Endothelial cell of umbilical vein (primary cell): ENCODE measurements around the gene HCN2. TPM values are rescaled to one million over a fixed set of nuclear protein-coding genes. Genes with fewer than 3 reads are reported as not detected.

ENCODE experiments used
- BruUV-seq: library from RNA; stranded (reverse); fragments of 400-500 nt; replicated peaks from 2 replicates; lab custom pipeline; 2021; lab: Mats Ljungman, UMichigan
- CTCF ChIA-PET: fragments of 300-600, 350-600 bp; sonication (Branson Sonifier 250); formaldehyde crosslinking; loops from one replicate; lab custom pipeline; 2021; ENCODE audit warnings: antibody characterized with exemption, inconsistent platforms; lab: Charles Lee
- POLR2A ChIA-PET: fragments of 300-600, 350-600 bp; sonication (Branson Sonifier 250); formaldehyde crosslinking; loops from one replicate; lab custom pipeline; 2021; ENCODE audit warnings: antibody characterized with exemption, inconsistent platforms; lab: Charles Lee
- DNase-seq: peaks from one replicate; pipeline ENCODE4 v3.0.0-alpha.2; 2011; ENCODE audit warnings: low read depth, low spot score
- FAIRE-seq: peaks from 2 replicates; lab custom pipeline; 2011; peaks lifted over from hg19 to GRCh38; lab: Jason Lieb, UNC
- H2AFZ ChIP-seq: 2 replicates; pipeline ENCODE4 v1.6.0; 2012; ENCODE audit warnings: low read depth, low read length, control low read depth, inconsistent platforms
- H3K27ac ChIP-seq: 2 replicates; pipeline ENCODE4 v1.5.1; 2011; ENCODE audit warnings: low read depth, mild to moderate bottlenecking, control low read depth, low read length, moderate library complexity; ENCODE audit not compliant: insufficient read depth
- H3K27me3 ChIP-seq, 2 experiments: 2 replicates each; pipeline versions ENCODE4 v1.6.0 to v1.6.1; 2011; ENCODE audit warnings: low read length in 2 of 2, mixed read lengths in 1 of 2; ENCODE audit not compliant: control insufficient read depth in 2 of 2, insufficient read depth in 2 of 2
- H3K36me3 ChIP-seq, 2 experiments: 2 replicates in 1 of 2; 3 replicates in 1 of 2; pipeline ENCODE4 v1.5.1; 2011; ENCODE audit warnings: low read length in 2 of 2, mild to moderate bottlenecking in 1 of 2, moderate library complexity in 1 of 2; ENCODE audit not compliant: control insufficient read depth in 2 of 2, insufficient read depth in 2 of 2; ENCODE audit errors: extremely low read depth in 1 of 2
- H3K4me1 ChIP-seq: 3 replicates; pipeline ENCODE4 v1.5.1; 2011; ENCODE audit warnings: mild to moderate bottlenecking, low read length; ENCODE audit not compliant: control insufficient read depth, insufficient read depth; ENCODE audit errors: extremely low read depth
- H3K4me2 ChIP-seq: 2 replicates; pipeline ENCODE4 v1.6.1; 2011; ENCODE audit warnings: low read length, control low read depth, mixed read lengths; ENCODE audit not compliant: insufficient read depth
- H3K4me3 ChIP-seq, 3 experiments: fragments of 200-600 bp in 1 of 3; sonication (generic), shearing (Covaris generic) in 1 of 3; replicated peaks in 1 of 3; 2 replicates each; pipeline ENCODE4 v1.5.1; 2011 to 2016; ENCODE audit warnings: control low read depth in 3 of 3, low read length in 3 of 3, mild to moderate bottlenecking in 2 of 3, inconsistent platforms in 1 of 3, low read depth in 1 of 3, moderate library complexity in 1 of 3; ENCODE audit not compliant: insufficient read depth in 1 of 3
- H3K79me2 ChIP-seq: 2 replicates; pipeline ENCODE4 v1.6.0; 2012; ENCODE audit warnings: low read length, inconsistent platforms; ENCODE audit not compliant: control insufficient read depth, insufficient read depth
- H3K9ac ChIP-seq: replicated peaks from 2 replicates; pipeline ENCODE3; 2011; ENCODE audit warnings: low read length, control low read depth; ENCODE audit not compliant: insufficient read depth; ENCODE audit errors: extremely low read depth
- H3K9me1 ChIP-seq: replicated peaks from 3 replicates; pipeline ENCODE4 v1.6.0; 2011; ENCODE audit warnings: mild to moderate bottlenecking, low read length; ENCODE audit not compliant: control insufficient read depth, insufficient read depth; ENCODE audit errors: extremely low read depth
- H3K9me3 ChIP-seq: replicated peaks from 2 replicates; pipeline ENCODE4 v1.5.1; 2012; ENCODE audit warnings: low read length, inconsistent platforms; ENCODE audit not compliant: control insufficient read depth, insufficient read depth
- H4K20me1 ChIP-seq: replicated peaks from 2 replicates; pipeline ENCODE3; 2011; ENCODE audit warnings: mild to moderate bottlenecking, low read length; ENCODE audit not compliant: control insufficient read depth, insufficient read depth; ENCODE audit errors: extremely low read depth
- EZH2 ChIP-seq: IDR thresholded peaks from 2 replicates; pipeline ENCODE4 v1.6.1; 2012; ENCODE audit warnings: borderline replicate concordance, low read depth, mild to moderate bottlenecking, moderate library complexity, low read length, inconsistent platforms; ENCODE audit not compliant: severe bottlenecking
- FOS ChIP-seq: IDR thresholded peaks from 2 replicates; pipeline ENCODE4 v1.6.1; 2011; ENCODE audit warnings: mild to moderate bottlenecking, low read length, moderate library complexity, borderline replicate concordance; ENCODE audit not compliant: insufficient read depth
- GATA2 ChIP-seq: IDR thresholded peaks from 2 replicates; pipeline ENCODE4 v1.7.0; 2011; ENCODE audit warnings: low read depth, mild to moderate bottlenecking, moderate library complexity, mixed read lengths, low read length; ENCODE audit not compliant: insufficient read length, insufficient read depth
- JUN ChIP-seq: IDR thresholded peaks from 2 replicates; pipeline ENCODE4 v1.6.1; 2011; ENCODE audit warnings: borderline replicate concordance, low read depth; ENCODE audit not compliant: insufficient read length, insufficient read depth
- MYC ChIP-seq: IDR thresholded peaks from one replicate; pipeline ENCODE4 v1.6.1; 2011; ENCODE audit warnings: mild to moderate bottlenecking, low read depth, low read length
- POLR2A ChIP-seq: IDR thresholded peaks from 2 replicates; pipeline ENCODE4 v1.6.1; 2012; ENCODE audit warnings: low read depth, mild to moderate bottlenecking, control low read depth, low read length
- POLR2AphosphoS5 ChIP-seq: IDR thresholded peaks from 2 replicates; pipeline ENCODE4 v1.6.1; 2012; ENCODE audit warnings: low read depth, mild to moderate bottlenecking, control low read depth, low read length, moderate library complexity; ENCODE audit not compliant: insufficient read depth
- dilution Hi-C: fragments of 300-500 bp; cut with MboI; formaldehyde crosslinking; loops from one replicate; pipeline ENCODE4 v1.15.0; 2019; ENCODE audit warnings: low sequenced_read_pairs; ENCODE audit not compliant: extremely low pct_ligation_motif_present
- intact Hi-C: fragments of 100-400 bp; cut with micrococcal nuclease; formaldehyde crosslinking; loops from one replicate; pipeline ENCODE4 v1.10.0; 2022
- polyA plus RNA-seq, 4 experiments: library from polyadenylated mRNA; depleted of rRNA in 3 of 4; stranded (reverse) in 3 of 4; unstranded in 1 of 4; fragments of >200 nt; gene quantifications; 2 replicates each; pipeline versions ENCODE4 v1.2.1 to v1.2.3, GENCODE V29; 2011 to 2012; ENCODE audit warnings: missing spikeins in 1 of 4
- total RNA-seq: library from RNA; stranded (reverse); gene quantifications from 2 replicates; pipeline ENCODE4 v1.2.3, GENCODE V29; 2021
- TF ChIP-seq, protein P1 (sequence below): IDR thresholded peaks from 2 replicates; pipeline ENCODE4 v1.6.1; 2011; ENCODE audit not compliant: insufficient read depth, insufficient read length
- TF ChIP-seq, protein P2 (sequence below), 2 donors: IDR thresholded peaks; 1 replicate in 1 of 2; 2 replicates in 1 of 2; pipeline ENCODE4 v1.5.1; 2011; ENCODE audit warnings: low read length in 2 of 2, mild to moderate bottlenecking in 2 of 2, moderate library complexity in 2 of 2, control low read depth in 1 of 2, inconsistent platforms in 1 of 2, low read depth in 1 of 2; ENCODE audit not compliant: insufficient read depth in 1 of 2; ENCODE audit errors: extremely low read depth in 1 of 2

Gene HCN2
- total and polyA plus RNA-seq, 2 donors (not counting 3 experiments of a cell fraction or from before 2014, with no cell fraction given): 0.18 to 0.53 TPM

DNA sequence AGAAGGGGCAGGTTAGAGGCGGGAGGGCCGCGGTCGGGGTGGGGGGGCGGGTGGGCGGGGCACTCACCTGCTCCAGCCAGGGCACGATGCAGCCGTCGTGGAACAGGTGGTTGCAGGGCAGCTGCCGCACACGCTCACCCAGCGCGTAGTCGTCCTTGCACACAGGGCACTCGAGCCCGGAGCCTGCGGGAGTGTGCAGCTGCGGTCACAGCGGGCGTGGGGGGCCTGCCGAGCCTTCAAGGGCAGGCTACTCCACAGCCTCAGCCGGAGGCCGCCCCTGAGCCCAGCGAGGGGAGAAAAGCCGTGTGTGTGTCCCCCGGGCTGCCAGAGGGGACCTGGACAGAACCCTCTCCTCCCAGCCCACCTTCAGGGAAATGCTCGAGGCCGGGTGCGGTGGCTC lies 58.6 kb downstream of the HCN2 start:
- H3K4me3 ChIP-seq: no peak overlapping the region
- H3K9ac ChIP-seq: no peak overlapping the region
- intact Hi-C loops (no loop called here), dilution Hi-C loops (no loop called here)
- H3K79me2 ChIP-seq: peaks cover 12% of the 10 kb centered on the region
- ChIA-PET CTCF (no interaction called here), POLR2A (no interaction called here)
- H4K20me1 ChIP-seq: no peaks in the 10 kb centered on the region
- FAIRE-seq (no peak), DNase-seq (no peak)
- TF ChIP-seq POLR2A (no peak), MYC (no peak), JUN (no peak), EZH2 (no peak)
- H3K27ac ChIP-seq: no peak overlapping the region
- H3K4me2 ChIP-seq: no peak overlapping the region
- no peaks in the 10 kb centered on the region for H3K9me1 ChIP-seq
- peaks cover 8 to 21% of the 10 kb centered on the region in 2 experiments for H3K36me3 ChIP-seq
- H3K27me3 ChIP-seq: no peaks in the 10 kb centered on the region
- no peaks in the 10 kb centered on the region for H3K9me3 ChIP-seq
- BruUV-seq: no TSS peak
- H3K4me1 ChIP-seq: no peaks in the 10 kb centered on the region
- no peak overlapping the region for H2AFZ ChIP-seq

DNA sequence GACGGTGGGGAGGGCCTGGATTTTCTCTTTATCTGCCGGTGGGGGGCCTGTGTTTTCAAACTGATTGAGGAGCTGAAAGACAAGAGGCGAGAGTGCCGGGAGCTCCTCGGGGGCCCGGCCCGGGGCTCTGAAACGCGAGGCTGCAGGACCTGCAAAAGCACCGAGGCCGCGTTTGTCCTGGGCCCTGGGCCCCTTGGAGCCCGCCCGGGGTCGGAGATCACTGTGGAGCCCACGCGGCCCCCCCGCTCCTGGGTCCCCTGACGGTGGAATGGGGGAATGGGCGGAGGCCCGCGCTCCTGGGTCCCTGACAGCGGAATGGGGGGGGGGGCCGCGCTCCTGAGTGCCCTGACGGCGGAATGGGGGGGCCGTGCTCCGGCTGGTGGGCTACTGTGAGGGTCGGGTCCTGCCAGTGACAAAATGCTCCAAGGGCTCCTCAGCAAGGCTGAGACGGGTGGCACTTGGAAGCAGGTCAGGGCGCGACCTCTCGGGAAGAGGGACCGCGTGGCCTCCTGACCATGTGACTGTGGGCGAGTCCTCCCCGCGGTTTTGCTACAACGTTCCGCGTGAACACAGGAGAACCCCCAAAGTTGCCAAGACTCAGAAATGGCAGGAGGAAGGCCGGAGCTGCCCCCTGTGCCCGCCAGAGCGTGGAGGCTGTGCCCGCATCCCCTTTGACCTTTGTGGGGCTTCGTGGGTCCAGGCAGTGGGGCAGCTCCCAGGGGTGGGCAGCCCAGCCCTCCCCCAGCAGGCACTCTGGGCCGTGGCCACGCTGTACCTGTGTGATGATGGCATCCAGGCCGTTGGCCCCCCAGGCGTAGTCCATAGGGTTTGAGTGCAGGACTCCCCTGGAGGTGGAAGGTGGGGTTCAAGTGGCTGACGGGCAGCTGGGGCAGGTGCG lies 59.5 kb downstream of the HCN2 start:
- TF ChIP-seq FOS: no peak
- no peak for TF ChIP-seq POLR2AphosphoS5
- TF ChIP-seq, protein P1, sequence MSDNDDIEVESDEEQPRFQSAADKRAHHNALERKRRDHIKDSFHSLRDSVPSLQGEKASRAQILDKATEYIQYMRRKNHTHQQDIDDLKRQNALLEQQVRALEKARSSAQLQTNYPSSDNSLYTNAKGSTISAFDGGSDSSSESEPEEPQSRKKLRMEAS: no peak
- no peak for TF ChIP-seq EZH2
- no peak for TF ChIP-seq JUN
- no peak for TF ChIP-seq GATA2
- TF ChIP-seq MYC: no peak
- TF ChIP-seq, protein P2, sequence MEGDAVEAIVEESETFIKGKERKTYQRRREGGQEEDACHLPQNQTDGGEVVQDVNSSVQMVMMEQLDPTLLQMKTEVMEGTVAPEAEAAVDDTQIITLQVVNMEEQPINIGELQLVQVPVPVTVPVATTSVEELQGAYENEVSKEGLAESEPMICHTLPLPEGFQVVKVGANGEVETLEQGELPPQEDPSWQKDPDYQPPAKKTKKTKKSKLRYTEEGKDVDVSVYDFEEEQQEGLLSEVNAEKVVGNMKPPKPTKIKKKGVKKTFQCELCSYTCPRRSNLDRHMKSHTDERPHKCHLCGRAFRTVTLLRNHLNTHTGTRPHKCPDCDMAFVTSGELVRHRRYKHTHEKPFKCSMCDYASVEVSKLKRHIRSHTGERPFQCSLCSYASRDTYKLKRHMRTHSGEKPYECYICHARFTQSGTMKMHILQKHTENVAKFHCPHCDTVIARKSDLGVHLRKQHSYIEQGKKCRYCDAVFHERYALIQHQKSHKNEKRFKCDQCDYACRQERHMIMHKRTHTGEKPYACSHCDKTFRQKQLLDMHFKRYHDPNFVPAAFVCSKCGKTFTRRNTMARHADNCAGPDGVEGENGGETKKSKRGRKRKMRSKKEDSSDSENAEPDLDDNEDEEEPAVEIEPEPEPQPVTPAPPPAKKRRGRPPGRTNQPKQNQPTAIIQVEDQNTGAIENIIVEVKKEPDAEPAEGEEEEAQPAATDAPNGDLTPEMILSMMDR (IDR thresholded peaks at IDR 0.05; ENCODE audit: extremely low read depth in 1 of 2, insufficient read depth in 1 of 2, low read depth in 1 of 2, low read length in 2 of 2): no peak
- no peak for TF ChIP-seq POLR2A
- Histone ChIP-seq H3K9ac (no peak overlapping the region), H3K4me3 (no peak overlapping the region), H3K27me3 (no peaks in the 10 kb centered on the region), H3K4me1 (no peaks in the 10 kb centered on the region), H3K36me3 (peaks cover 8 to 22% of the 10 kb centered on the region in 2 experiments), H2AFZ (no peak overlapping the region), H3K27ac (no peak overlapping the region), H3K4me2 (no peak overlapping the region), H3K9me3 (no peaks in the 10 kb centered on the region), H4K20me1 (no peaks in the 10 kb centered on the region), H3K9me1 (no peaks in the 10 kb centered on the region), H3K79me2 (peaks cover 21% of the 10 kb centered on the region)
- dilution Hi-C loops: no loop called here
- intact Hi-C loops: no loop called here
- DNase-seq: no peak
- ChIA-PET CTCF (no interaction called here), POLR2A (no interaction called here)
- BruUV-seq: no TSS peak
- no peak for FAIRE-seq
